MM.1S (cell line): ENCODE results near the gene NDUFB10.

ENCODE experiments used
- DNase-seq: peaks from one replicate; pipeline ENCODE4 v3.0.0-alpha.2; 2015
- H2AFZ ChIP-seq: fragments of 300-600 bp; sonication (generic); 2 replicates; pipeline ENCODE4 v1.6.0; 2016; ENCODE audit warnings: antibody characterized with exemption, low read length
- H3F3A ChIP-seq: fragments of 300-600 bp; sonication (generic); 2 replicates; pipeline ENCODE4 v1.6.1; 2016; ENCODE audit warnings: mild to moderate bottlenecking, antibody characterized with exemption, low read length, moderate library complexity, mixed read lengths; ENCODE audit not compliant: insufficient read depth
- H3K27ac ChIP-seq: fragments of 300-600 bp; sonication (generic); 2 replicates; pipeline ENCODE4 v1.5.1; 2016; ENCODE audit warnings: mild to moderate bottlenecking, low read length
- H3K27me3 ChIP-seq: fragments of 300-600 bp; sonication (generic); replicated peaks from 2 replicates; pipeline ENCODE4 v1.6.0; 2016; ENCODE audit warnings: low read length; ENCODE audit not compliant: insufficient read depth
- H3K36me3 ChIP-seq: fragments of 300-600 bp; sonication (generic); replicated peaks from 2 replicates; pipeline ENCODE4 v1.6.1; 2016; ENCODE audit warnings: mild to moderate bottlenecking, low read length, mixed read lengths; ENCODE audit not compliant: insufficient read depth
- H3K4me1 ChIP-seq: fragments of 300-600 bp; sonication (generic); 2 replicates; pipeline ENCODE4 v1.6.1; 2016; ENCODE audit warnings: low read length, mixed read lengths
- H3K4me2 ChIP-seq: fragments of 300-600 bp; sonication (generic); 2 replicates; pipeline ENCODE4 v1.6.0; 2016; ENCODE audit warnings: low read depth, low read length
- H3K4me3 ChIP-seq: fragments of 300-600 bp; sonication (generic); 2 replicates; pipeline ENCODE4 v1.5.1; 2016; ENCODE audit warnings: low read length, mixed read lengths
- H3K79me2 ChIP-seq: fragments of 300-600 bp; sonication (generic); 2 replicates; pipeline ENCODE4 v1.6.1; 2016; ENCODE audit warnings: mixed run types, low read length, mixed read lengths
- H3K9ac ChIP-seq: fragments of 300-600 bp; sonication (generic); 2 replicates; pipeline ENCODE4 v1.6.1; 2016; ENCODE audit warnings: low read length, mixed read lengths
- H3K9me2 ChIP-seq: fragments of 300-600 bp; sonication (generic); replicated peaks from 2 replicates; pipeline ENCODE4 v1.6.1; 2016; ENCODE audit warnings: mild to moderate bottlenecking, low read length, mixed read lengths; ENCODE audit not compliant: insufficient read depth
- H3K9me3 ChIP-seq: fragments of 300-600 bp; sonication (generic); replicated peaks from 2 replicates; pipeline ENCODE4 v1.6.1; 2016; ENCODE audit warnings: mild to moderate bottlenecking, low read length, mixed read lengths; ENCODE audit not compliant: insufficient read depth
- H4K20me1 ChIP-seq: fragments of 300-600 bp; sonication (generic); 2 replicates; pipeline ENCODE4 v1.6.1; 2016; ENCODE audit warnings: mild to moderate bottlenecking, low read length, moderate library complexity, mixed read lengths; ENCODE audit not compliant: insufficient read depth
- CTCF ChIP-seq: fragments of 300-600 bp; sonication (generic); IDR thresholded peaks from 2 replicates; pipeline ENCODE4 v1.5.1; 2016; ENCODE audit warnings: antibody characterized with exemption, low read length, mixed read lengths
- EZH2 ChIP-seq: fragments of 300-600 bp; sonication (generic); optimal IDR thresholded peaks from 2 replicates; pipeline ENCODE3; 2017; ENCODE audit warnings: low read depth, mild to moderate bottlenecking, antibody characterized with exemption, low read length, mixed read lengths
- EZH2phosphoT487 ChIP-seq: fragments of 300-600 bp; sonication (generic); IDR thresholded peaks from 2 replicates; pipeline ENCODE4 v1.6.1; 2018; ENCODE audit warnings: antibody characterized with exemption, low read length

The NDUFB10 gene

DNA sequence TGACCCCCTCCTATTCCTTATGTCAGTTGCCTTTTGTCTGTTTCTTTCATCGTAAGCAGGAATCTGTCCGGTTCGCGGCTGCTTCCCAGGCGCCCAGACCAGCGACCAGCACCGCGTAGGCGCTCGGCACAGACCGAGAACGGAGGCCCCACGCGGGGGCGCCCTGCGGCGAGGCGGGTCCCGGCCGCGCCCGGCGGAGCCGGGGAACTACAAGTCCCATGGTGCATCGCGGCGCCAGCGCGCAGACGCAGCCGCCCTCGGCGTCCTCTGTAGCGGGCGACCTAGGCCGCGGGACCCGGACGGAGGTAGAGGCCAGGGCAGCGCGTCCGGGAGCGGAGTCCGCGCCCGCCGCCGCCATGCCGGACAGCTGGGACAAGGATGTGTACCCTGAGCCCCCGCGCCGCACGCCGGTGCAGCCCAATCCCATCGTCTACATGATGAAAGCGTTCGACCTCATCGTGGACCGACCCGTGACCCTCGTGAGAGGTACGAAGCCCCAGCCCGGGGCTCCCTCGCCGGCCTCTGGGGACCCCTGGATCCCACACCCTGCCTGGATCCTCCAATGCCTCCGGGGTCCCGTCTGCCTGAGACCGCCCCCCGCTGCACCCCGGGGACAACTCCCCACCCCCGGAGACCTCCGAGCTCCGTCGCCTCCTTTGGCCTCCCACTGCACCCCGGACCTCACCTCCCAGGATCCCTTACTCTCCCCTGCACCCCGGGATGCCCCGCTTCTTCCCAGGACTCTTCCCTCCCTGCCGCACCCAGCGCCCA is at the start of gene NDUFB10:
Gene NDUFB10 (plus strand): TSS at position 270 of the 771 bp plus-strand sequence. CDS start 87 bp downstream, at position 357.
- Histone ChIP-seq H3K9me3 (no peaks in the 10 kb centered on the region), H3K79me2 (peaks cover 29% of the 10 kb centered on the region), H3K36me3 (peaks cover 17% of the 10 kb centered on the region), H3K9me2 (no peaks in the 10 kb centered on the region), H3K4me1 (peaks cover 15% of the 10 kb centered on the region), H2AFZ (peak within 1 kb of the TSS; percentile 81), H3K9ac (peak within 1 kb of the TSS; percentile 91), H3K27ac (no peak within 1 kb of the TSS), H3K4me2 (peak within 1 kb of the TSS; percentile 92), H3F3A (peaks cover 36% of the 10 kb centered on the region), H3K4me3 (peak within 1 kb of the TSS; percentile 88), H4K20me1 (no peaks in the 10 kb centered on the region), H3K27me3 (peaks cover 8% of the 10 kb centered on the region)
- no peak for TF ChIP-seq EZH2
- TF ChIP-seq CTCF = peak; percentile 80
- peak; percentile 92 for DNase-seq

- no peak overlapping the region for H3K4me2 ChIP-seq
- H3K9me3 ChIP-seq = no peaks in the 10 kb centered on the region
- H3K79me2 ChIP-seq = no peaks in the 10 kb centered on the region
- TF ChIP-seq CTCF = no peak
- no peak for TF ChIP-seq EZH2phosphoT487
- no peak for TF ChIP-seq EZH2
- no peaks in the 10 kb centered on the region for H3K36me3 ChIP-seq
- H3K4me1 ChIP-seq = peaks cover 8% of the 10 kb centered on the region
- H3K9ac ChIP-seq = no peak overlapping the region
- H4K20me1 ChIP-seq = no peaks in the 10 kb centered on the region
- no peak overlapping the region for H3K4me3 ChIP-seq
- no peak overlapping the region for H2AFZ ChIP-seq
- H3K27ac ChIP-seq = no peak overlapping the region
- H3K27me3 ChIP-seq = peaks cover 11% of the 10 kb centered on the region
- no peaks in the 10 kb centered on the region for H3K9me2 ChIP-seq
- no peaks in the 10 kb centered on the region for H3F3A ChIP-seq
- DNase-seq = no peak
These were observed 49.6 kb upstream of the NDUFB10 start for GRCh38 chr16:1909561-1910231.

DNA sequence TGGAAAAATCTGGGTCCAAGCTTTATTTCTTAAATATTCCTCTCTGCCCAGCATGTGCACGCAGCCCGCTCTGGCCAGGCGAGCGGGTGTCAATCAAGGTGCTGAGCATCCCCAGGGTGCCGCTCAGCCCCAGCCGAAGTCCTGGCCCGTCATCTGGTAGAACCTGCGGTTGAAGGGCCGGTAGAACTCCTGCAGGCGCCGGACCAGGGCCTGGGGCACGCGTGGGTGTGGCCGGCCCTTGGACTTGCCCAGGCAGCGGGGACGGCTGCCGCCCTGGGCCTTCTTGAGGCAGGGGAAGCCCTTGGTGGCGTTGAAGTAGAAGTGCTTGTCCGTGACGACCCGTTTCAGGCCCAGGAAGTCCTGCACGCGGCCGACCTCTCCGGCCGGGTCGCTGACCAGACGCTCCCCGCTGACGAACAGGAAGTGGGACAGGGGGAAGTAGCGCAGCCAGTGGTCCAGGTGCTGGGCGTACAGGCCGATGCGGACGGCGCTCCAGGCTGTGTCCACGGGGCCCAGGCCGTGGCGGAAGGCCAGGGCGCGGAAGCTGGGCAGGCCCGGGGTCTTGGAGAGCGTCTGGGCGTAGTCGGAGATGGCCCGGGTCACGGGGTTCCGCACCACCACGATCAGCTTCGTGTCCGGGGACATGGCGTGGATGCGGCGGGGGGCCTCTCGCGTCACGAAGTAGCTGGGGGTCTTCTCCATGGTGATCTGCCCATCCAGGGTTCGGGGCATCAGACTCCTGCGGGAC is 47.7 kb upstream of the NDUFB10 start:
- H3K4me3 ChIP-seq = no peak overlapping the region
- H4K20me1 ChIP-seq = no peaks in the 10 kb centered on the region
- no peak for TF ChIP-seq EZH2
- TF ChIP-seq CTCF = no peak
- no peak for TF ChIP-seq EZH2phosphoT487
- no peaks in the 10 kb centered on the region for H3K9me3 ChIP-seq
- H2AFZ ChIP-seq = no peak overlapping the region
- peaks cover 3% of the 10 kb centered on the region for H3K4me1 ChIP-seq
- H3K36me3 ChIP-seq = no peaks in the 10 kb centered on the region
- no peaks in the 10 kb centered on the region for H3K79me2 ChIP-seq
- no peaks in the 10 kb centered on the region for H3F3A ChIP-seq
- no peak overlapping the region for H3K9ac ChIP-seq
- H3K27me3 ChIP-seq = peaks cover 28% of the 10 kb centered on the region
- no peak overlapping the region for H3K27ac ChIP-seq
- H3K4me2 ChIP-seq = no peak overlapping the region
- H3K9me2 ChIP-seq = no peaks in the 10 kb centered on the region
- DNase-seq = no peak
